H9 (cell line): ENCODE results near the gene LPP. TPM values are rescaled to one million over a fixed set of nuclear protein-coding genes. Genes with fewer than 3 reads are reported as not detected.

Experiments
- DNase-seq: peaks from one replicate; pipeline ENCODE4 v3.0.0-alpha.2; 2017
- H2AFZ ChIP-seq: one replicate; pipeline ENCODE4 v1.6.1; 2013; ENCODE audit warnings: mild to moderate bottlenecking, low read length, control low read depth, moderate library complexity
- H2AK5ac ChIP-seq: 2 replicates; pipeline ENCODE4 v1.6.1; 2013; ENCODE audit warnings: low read length, control low read depth, mixed read lengths; ENCODE audit not compliant: insufficient read length
- H2BK120ac ChIP-seq: one replicate; pipeline ENCODE4 v1.6.1; 2013; ENCODE audit warnings: low read depth, mild to moderate bottlenecking, low read length, control low read depth, inconsistent platforms; ENCODE audit not compliant: poor library complexity, severe bottlenecking
- H2BK12ac ChIP-seq: 2 replicates; pipeline ENCODE4 v1.6.1; 2013; ENCODE audit warnings: low read length, control low read depth, mixed read lengths, low read depth; ENCODE audit not compliant: insufficient read length
- H2BK15ac ChIP-seq: 2 replicates; pipeline ENCODE4 v1.6.1; 2013; ENCODE audit warnings: low read depth, low read length, control low read depth
- H2BK20ac ChIP-seq: one replicate; pipeline ENCODE4 v1.6.1; 2013; ENCODE audit warnings: low read depth, mild to moderate bottlenecking, low read length, control low read depth, inconsistent platforms; ENCODE audit not compliant: poor library complexity, severe bottlenecking
- H2BK5ac ChIP-seq: 2 replicates; pipeline ENCODE4 v1.6.1; 2013; ENCODE audit warnings: low read length, control low read depth, mixed read lengths; ENCODE audit not compliant: insufficient read length
- H3K14ac ChIP-seq: 2 replicates; pipeline ENCODE4 v1.6.1; 2013; ENCODE audit warnings: low read length, control low read depth; ENCODE audit not compliant: insufficient read depth
- H3K18ac ChIP-seq: 2 replicates; pipeline ENCODE4 v1.6.1; 2013; ENCODE audit warnings: low read depth, mild to moderate bottlenecking, mixed read lengths, low read length, control low read depth; ENCODE audit not compliant: insufficient read length
- H3K23ac ChIP-seq: 2 replicates; pipeline ENCODE4 v1.6.1; 2013; ENCODE audit warnings: low read length, control low read depth, mixed read lengths, low read depth; ENCODE audit not compliant: insufficient read length
- H3K23me2 ChIP-seq: 2 replicates; pipeline ENCODE4 v1.6.1; 2013; ENCODE audit warnings: low read depth, mild to moderate bottlenecking, mixed read lengths, low read length, control low read depth; ENCODE audit not compliant: insufficient read length, poor library complexity, severe bottlenecking
- H3K27ac ChIP-seq: 2 replicates; pipeline ENCODE4 v1.5.1; 2013; ENCODE audit warnings: low read length, control low read depth, mixed read lengths, low read depth; ENCODE audit not compliant: insufficient read length
- H3K27me3 ChIP-seq: 2 replicates; pipeline ENCODE4 v1.6.1; 2013; ENCODE audit warnings: low read length, control low read depth, inconsistent platforms; ENCODE audit not compliant: insufficient read depth
- H3K4ac ChIP-seq: 2 replicates; pipeline ENCODE4 v1.6.1; 2013; ENCODE audit warnings: low read depth, mild to moderate bottlenecking, control low read depth, inconsistent platforms, low read length, moderate library complexity
- H3K4me1 ChIP-seq: 2 replicates; pipeline ENCODE4 v1.6.1; 2013; ENCODE audit warnings: low read length, control low read depth, inconsistent platforms; ENCODE audit not compliant: insufficient read depth
- H3K4me2 ChIP-seq: 2 replicates; pipeline ENCODE4 v1.6.1; 2013; ENCODE audit warnings: low read length, control low read depth, mixed read lengths; ENCODE audit not compliant: insufficient read length, insufficient read depth
- H3K56ac ChIP-seq: 2 replicates; pipeline ENCODE4 v1.6.1; 2013; ENCODE audit warnings: low read depth, mild to moderate bottlenecking, mixed read lengths, low read length, control low read depth; ENCODE audit not compliant: insufficient read length
- H3K79me1 ChIP-seq: 2 replicates; pipeline ENCODE4 v1.6.1; 2013; ENCODE audit warnings: low read depth, mild to moderate bottlenecking, moderate library complexity, low read length, control low read depth, inconsistent platforms; ENCODE audit not compliant: insufficient read depth, poor library complexity, severe bottlenecking
- H3K79me2 ChIP-seq: 2 replicates; pipeline ENCODE4 v1.6.1; 2013; ENCODE audit warnings: low read length, control low read depth, inconsistent platforms; ENCODE audit not compliant: insufficient read depth
- H3K9ac ChIP-seq: 2 replicates; pipeline ENCODE4 v1.6.1; 2013; ENCODE audit warnings: low read length, control low read depth, mixed read lengths; ENCODE audit not compliant: insufficient read length; ENCODE audit errors: extremely low read depth
- H3K9me3 ChIP-seq: one replicate; pipeline ENCODE4 v1.6.1; 2013; ENCODE audit warnings: low read depth, low read length, inconsistent platforms; ENCODE audit not compliant: control insufficient read depth
- H3T11ph ChIP-seq: one replicate; pipeline ENCODE4 v1.6.1; 2013; ENCODE audit warnings: mild to moderate bottlenecking, low read length, control low read depth, inconsistent platforms
- H4K20me1 ChIP-seq: one replicate; pipeline ENCODE4 v1.6.1; 2013; ENCODE audit not compliant: control insufficient read depth, insufficient read length, insufficient read depth
- H4K5ac ChIP-seq: 2 replicates; pipeline ENCODE4 v1.6.1; 2013; ENCODE audit warnings: low read depth, mild to moderate bottlenecking, mixed read lengths, low read length, control low read depth; ENCODE audit not compliant: insufficient read length
- H4K8ac ChIP-seq: replicated peaks from 2 replicates; pipeline ENCODE4 v1.6.1; 2013; ENCODE audit warnings: low read length, control low read depth, mixed read lengths, low read depth; ENCODE audit not compliant: insufficient read length
- H4K91ac ChIP-seq: 2 replicates; pipeline ENCODE4 v1.6.1; 2013; ENCODE audit warnings: low read depth, mild to moderate bottlenecking, moderate library complexity, mixed read lengths, low read length, control low read depth; ENCODE audit not compliant: insufficient read length
- H3K27ac Mint-ChIP-seq, 3 experiments: 2 replicates in 2 of 3; 3 replicates in 1 of 3; pipeline ENCODE4 v1.8.0; 2020 to 2021; ENCODE audit warnings: mixed read lengths in 3 of 3, mild to moderate bottlenecking in 1 of 3, moderate library complexity in 1 of 3
- H3K27me3 Mint-ChIP-seq: 2 replicates; pipeline ENCODE4 v1.8.0; 2021; ENCODE audit warnings: low read depth, mild to moderate bottlenecking, moderate library complexity, mixed read lengths
- H3K36me3 Mint-ChIP-seq, 3 experiments: 2 replicates in 2 of 3; 3 replicates in 1 of 3; pipeline ENCODE4 v1.8.0; 2020 to 2021; ENCODE audit warnings: low read depth in 3 of 3, mixed read lengths in 3 of 3; ENCODE audit not compliant: insufficient read depth in 1 of 3
- H3K4me1 Mint-ChIP-seq, 2 experiments: 2 replicates each; pipeline ENCODE4 v1.8.0; 2020; ENCODE audit warnings: mixed read lengths in 2 of 2
- H3K4me3 Mint-ChIP-seq, 2 experiments: 2 replicates in 1 of 2; 3 replicates in 1 of 2; pipeline ENCODE4 v1.8.0; 2020 to 2021; ENCODE audit warnings: mild to moderate bottlenecking in 2 of 2, mixed read lengths in 2 of 2, moderate library complexity in 1 of 2
- H3K9me3 Mint-ChIP-seq, 2 experiments: 2 replicates in 1 of 2; 3 replicates in 1 of 2; pipeline ENCODE4 v1.8.0; 2020; ENCODE audit warnings: mild to moderate bottlenecking in 2 of 2, mixed read lengths in 2 of 2, moderate library complexity in 1 of 2
- WGBS: extraction: QIAGEN DNeasy Blood & Tissue Kit; methylation state at CpG from one replicate; pipeline ENCODE4 v1.1.7; 2013; ENCODE audit warnings: missing lambda C conversion rate, low lambda C conversion rate, mixed read lengths; ENCODE audit not compliant: insufficient read length; ENCODE audit errors: extremely low coverage; 5-methylcytosine and 5-hydroxymethylcytosine counted together
- total RNA-seq: library from RNA; stranded (reverse); gene quantifications from 2 replicates; pipeline ENCODE4 v1.2.1, GENCODE V29; 2021
- TF ChIP-seq, protein P1 (sequence below): fragments of 200-600 bp; sonication (generic); conservative IDR thresholded peaks from 3 replicates; pipeline ENCODE4 v1.8.0; 2021; ENCODE audit warnings: antibody characterized with exemption, mild to moderate bottlenecking

Gene LPP
- total RNA-seq, 1 experiment from 2014 or later = 64.6 TPM

DNA sequence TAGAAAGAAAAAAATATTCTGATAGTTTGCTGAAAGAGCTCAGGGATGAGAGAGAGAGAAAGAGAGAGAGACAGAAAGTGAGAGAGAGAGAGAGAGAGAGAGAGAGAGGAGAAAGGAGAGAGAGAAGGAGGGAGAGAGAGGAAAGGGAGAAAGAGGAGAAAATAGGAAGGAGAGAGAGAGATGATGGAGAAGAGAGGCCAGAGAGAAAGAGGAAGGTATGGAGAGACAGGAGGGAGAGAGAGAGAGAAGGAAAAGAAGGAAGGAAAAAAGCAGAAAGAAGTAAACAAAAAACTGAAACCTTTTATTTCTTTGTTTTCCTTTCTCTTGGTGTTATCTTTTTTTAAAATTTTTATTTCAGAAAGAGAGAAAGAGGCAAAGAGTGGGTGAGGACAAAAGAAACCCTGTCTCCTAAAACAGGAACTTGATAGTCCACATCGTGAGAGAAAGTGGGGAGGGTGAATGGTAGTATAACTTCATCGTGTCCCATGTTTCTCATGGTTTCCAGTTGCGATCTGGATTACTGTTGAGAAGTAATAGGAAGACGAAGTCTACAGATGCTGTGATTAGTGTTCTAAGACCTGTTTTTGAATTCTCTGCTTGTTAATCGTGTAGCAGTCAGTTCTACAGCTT, 279.7 kb downstream of the LPP start:
- Histone ChIP-seq H3K18ac (no peak overlapping the region), H3K79me2 (no peaks in the 10 kb centered on the region), H3K4me1 (no peaks in the 10 kb centered on the region), H3K23me2 (no peaks in the 10 kb centered on the region), H4K5ac (no peak overlapping the region), H2BK20ac (no peak overlapping the region), H3K56ac (no peak overlapping the region), H4K20me1 (no peaks in the 10 kb centered on the region), H2BK120ac (no peak overlapping the region), H2AFZ (no peak overlapping the region), H3K27ac (no peak overlapping the region), H3K14ac (no peak overlapping the region), H3K4me2 (no peak overlapping the region), H3K27me3 (no peaks in the 10 kb centered on the region), H3T11ph (no peak overlapping the region), H2AK5ac (no peak overlapping the region), H3K9ac (no peak overlapping the region), H2BK15ac (no peak overlapping the region), H4K91ac (no peak overlapping the region), H3K23ac (no peak overlapping the region), H3K4ac (no peak overlapping the region), H2BK12ac (no peak overlapping the region), H4K8ac (no peak overlapping the region), H2BK5ac (no peak overlapping the region), H3K9me3 (no peaks in the 10 kb centered on the region), H3K79me1 (no peaks in the 10 kb centered on the region)
- Mint-ChIP-seq H3K4me1 (peaks cover 3% of the 10 kb centered on the region in 2 experiments; a peak in 3 of 4 replicates), H3K4me3 (no peak overlapping the region), H3K36me3 (no peaks in the 10 kb centered on the region), H3K9me3 (no peaks in the 10 kb centered on the region), H3K27ac (peak overlapping the region in 1 of 3 experiments; percentile 11; a peak in 3 of 7 replicates), H3K27me3 (no peaks in the 10 kb centered on the region)
- TF ChIP-seq, protein P1, sequence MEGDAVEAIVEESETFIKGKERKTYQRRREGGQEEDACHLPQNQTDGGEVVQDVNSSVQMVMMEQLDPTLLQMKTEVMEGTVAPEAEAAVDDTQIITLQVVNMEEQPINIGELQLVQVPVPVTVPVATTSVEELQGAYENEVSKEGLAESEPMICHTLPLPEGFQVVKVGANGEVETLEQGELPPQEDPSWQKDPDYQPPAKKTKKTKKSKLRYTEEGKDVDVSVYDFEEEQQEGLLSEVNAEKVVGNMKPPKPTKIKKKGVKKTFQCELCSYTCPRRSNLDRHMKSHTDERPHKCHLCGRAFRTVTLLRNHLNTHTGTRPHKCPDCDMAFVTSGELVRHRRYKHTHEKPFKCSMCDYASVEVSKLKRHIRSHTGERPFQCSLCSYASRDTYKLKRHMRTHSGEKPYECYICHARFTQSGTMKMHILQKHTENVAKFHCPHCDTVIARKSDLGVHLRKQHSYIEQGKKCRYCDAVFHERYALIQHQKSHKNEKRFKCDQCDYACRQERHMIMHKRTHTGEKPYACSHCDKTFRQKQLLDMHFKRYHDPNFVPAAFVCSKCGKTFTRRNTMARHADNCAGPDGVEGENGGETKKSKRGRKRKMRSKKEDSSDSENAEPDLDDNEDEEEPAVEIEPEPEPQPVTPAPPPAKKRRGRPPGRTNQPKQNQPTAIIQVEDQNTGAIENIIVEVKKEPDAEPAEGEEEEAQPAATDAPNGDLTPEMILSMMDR = no peak
- no CpG with 5 or more reads among the region's 5 CpGs for WGBS
- no peak for DNase-seq
